WTC11 (cell line): ENCODE measurements around the gene GRIN2C. TPM values are rescaled to one million over a fixed set of nuclear protein-coding genes. Genes with fewer than 3 reads are reported as not detected.

Experiments used
- ATAC-seq: fragments of 200-7000 bp; cut with Tn5 transposase; 2 replicates; pipeline ENCODE4 v1.10.0; 2021; ENCODE audit warnings: mild to moderate bottlenecking, moderate library complexity
- CTCF ChIA-PET: fragments of 300-600 bp; sonication (Branson Sonifier 250); formaldehyde crosslinking; loops from one replicate; lab custom pipeline; 2021; ENCODE audit warnings: antibody characterized with exemption; lab: Charles Lee
- POLR2A ChIA-PET: fragments of 350-600 bp; sonication (Branson Sonifier 250); formaldehyde crosslinking; loops from one replicate; lab custom pipeline; 2021; ENCODE audit warnings: antibody characterized with exemption; lab: Charles Lee
- DNase-seq: peaks from one replicate; pipeline ENCODE4 v3.0.0; 2021; ENCODE audit warnings: low spot score
- H3K27ac Mint-ChIP-seq: 2 replicates; pipeline ENCODE4 v1.8.0; 2021; ENCODE audit warnings: mixed read lengths
- H3K27me3 Mint-ChIP-seq: 2 replicates; pipeline ENCODE4 v1.8.0; 2021; ENCODE audit warnings: low read depth, mild to moderate bottlenecking, moderate library complexity, mixed read lengths
- H3K36me3 Mint-ChIP-seq: 2 replicates; pipeline ENCODE4 v1.8.0; 2021; ENCODE audit warnings: mixed read lengths
- H3K4me1 Mint-ChIP-seq: 2 replicates; pipeline ENCODE4 v1.8.0; 2022; ENCODE audit warnings: mixed read lengths
- H3K4me3 Mint-ChIP-seq: 2 replicates; pipeline ENCODE4 v1.8.0; 2021; ENCODE audit warnings: mild to moderate bottlenecking, moderate library complexity, mixed read lengths
- H3K9me3 Mint-ChIP-seq: 2 replicates; pipeline ENCODE4 v1.8.0; 2021; ENCODE audit warnings: mixed read lengths
- AFF4 ChIP-seq: sonication (generic); formaldehyde crosslinking; IDR thresholded peaks from 2 replicates; pipeline ENCODE4 v1.8.1; 2023; ENCODE audit warnings: mild to moderate bottlenecking, missing genetic modification reagents, borderline replicate concordance
- ARID4B ChIP-seq: sonication (generic); formaldehyde crosslinking; IDR thresholded peaks from 2 replicates; pipeline ENCODE4 v1.8.0; 2023; ENCODE audit warnings: missing genetic modification reagents, mild to moderate bottlenecking, borderline replicate concordance
- CBFB ChIP-seq: sonication (generic); formaldehyde crosslinking; IDR thresholded peaks from 2 replicates; pipeline ENCODE4 v1.8.1; 2022; ENCODE audit warnings: mild to moderate bottlenecking, low read depth, missing genetic modification reagents
- CTCF ChIP-seq: fragments of 200-600 bp; IDR thresholded peaks from 2 replicates; pipeline ENCODE4 v1.8.0; 2022; ENCODE audit warnings: antibody characterized with exemption
- E2F4 ChIP-seq: sonication (generic); formaldehyde crosslinking; IDR thresholded peaks from 2 replicates; pipeline ENCODE4 v1.8.1; 2022; ENCODE audit warnings: low read depth, mild to moderate bottlenecking, moderate library complexity, missing genetic modification reagents, borderline replicate concordance
- E2F5 ChIP-seq: sonication (generic); formaldehyde crosslinking; IDR thresholded peaks from 2 replicates; pipeline ENCODE4 v1.8.1; 2022; ENCODE audit warnings: mild to moderate bottlenecking, moderate library complexity, missing genetic modification reagents
- FOXP1 ChIP-seq: sonication (generic); formaldehyde crosslinking; IDR thresholded peaks from 2 replicates; pipeline ENCODE4 v1.8.0; 2022; ENCODE audit warnings: missing genetic modification reagents, mild to moderate bottlenecking, moderate library complexity, borderline replicate concordance
- FOXP4 ChIP-seq: sonication (generic); formaldehyde crosslinking; IDR thresholded peaks from 2 replicates; pipeline ENCODE4 v1.8.0; 2022; ENCODE audit warnings: mild to moderate bottlenecking, missing genetic modification reagents
- SMAD3 ChIP-seq: sonication (generic); formaldehyde crosslinking; IDR thresholded peaks from 2 replicates; pipeline ENCODE4 v1.8.0; 2022; ENCODE audit warnings: missing genetic modification reagents, mild to moderate bottlenecking, borderline replicate concordance
- SOX15 ChIP-seq: fragments of 250-450 bp; sonication (Bioruptor Pico); IDR thresholded peaks from 2 replicates; pipeline ENCODE4 v1.9.0; 2021; ENCODE audit warnings: mild to moderate bottlenecking
- USF1 ChIP-seq: sonication (generic); formaldehyde crosslinking; IDR thresholded peaks from 2 replicates; pipeline ENCODE4 v1.8.0; 2022; ENCODE audit warnings: mild to moderate bottlenecking, missing genetic modification reagents
- ZNF121 ChIP-seq: sonication (generic); formaldehyde crosslinking; IDR thresholded peaks from 2 replicates; pipeline ENCODE4 v1.8.0; 2023; ENCODE audit warnings: missing genetic modification reagents
- ZNF232 ChIP-seq: sonication (generic); formaldehyde crosslinking; IDR thresholded peaks from 2 replicates; pipeline ENCODE4 v1.8.0; 2022; ENCODE audit warnings: mild to moderate bottlenecking, missing genetic modification reagents
- ZNF396 ChIP-seq: fragments of 250-450 bp; sonication (Bioruptor Pico); IDR thresholded peaks from 2 replicates; pipeline ENCODE4 v1.8.0; 2021; ENCODE audit warnings: mild to moderate bottlenecking, moderate library complexity, borderline replicate concordance
- ZNF671 ChIP-seq: fragments of 250-450 bp; sonication (Bioruptor Pico); IDR thresholded peaks from 2 replicates; pipeline ENCODE4 v1.8.0; 2021; ENCODE audit warnings: mild to moderate bottlenecking
- ZSCAN18 ChIP-seq: fragments of 250-450 bp; sonication (Bioruptor Pico); IDR thresholded peaks from 2 replicates; pipeline ENCODE4 v2.1.2; 2022; ENCODE audit warnings: mild to moderate bottlenecking, moderate library complexity
- total RNA-seq: library from RNA; stranded (reverse); gene quantifications from 3 replicates; pipeline ENCODE4 v1.2.3, GENCODE V29; 2021

The GRIN2C gene
- total RNA-seq, 1 experiment from 2014 or later: 0.31 TPM

- no peak for TF ChIP-seq E2F5 (CRISPR knock-in tag)
- no peak for TF ChIP-seq CBFB (CRISPR knock-in tag)
- no peak for TF ChIP-seq ZNF121 (CRISPR knock-in tag)
- no peak for TF ChIP-seq FOXP1 (CRISPR knock-in tag)
- no peak for TF ChIP-seq ZSCAN18 (CRISPR knock-in tag)
- no peak for TF ChIP-seq SOX15
- TF ChIP-seq ZNF232 (CRISPR knock-in tag): no peak
- TF ChIP-seq FOXP4 (CRISPR knock-in tag): no peak
- no peak for TF ChIP-seq ZNF671 (CRISPR knock-in tag)
- TF ChIP-seq SMAD3 (CRISPR knock-in tag): no peak
- TF ChIP-seq ZNF396 (CRISPR knock-in tag): no peak
These were observed 19.6 kb upstream of the GRIN2C start (continued) for GRCh38 chr17:74879308-74879707.

GRCh38 chr17:74878658-74879057 is 19.0 kb upstream of the GRIN2C start:
- no peaks in the 10 kb centered on the region for H3K9me3 Mint-ChIP-seq
- ChIA-PET CTCF (interaction anchor here (1.0 to 1.4 kb wide), 5 partner anchors 14 to 134 kb away, joined by 3 to 6 read pairs (median 3); no protein-coding TSS in a partner anchor), POLR2A (no interaction called here)
- no peak for DNase-seq
- no peak overlapping the region for H3K27ac Mint-ChIP-seq
- H3K27me3 Mint-ChIP-seq: peaks cover 5% of the 10 kb centered on the region; the same call in 1 of the 2 replicates
- peaks cover 12% of the 10 kb centered on the region for H3K4me1 Mint-ChIP-seq
- no peak overlapping the region for H3K4me3 Mint-ChIP-seq
- no peaks in the 10 kb centered on the region for H3K36me3 Mint-ChIP-seq
- ATAC-seq: no peak
- TF ChIP-seq E2F5 (CRISPR knock-in tag) (no peak), ARID4B (no peak), AFF4 (no peak), ZSCAN18 (CRISPR knock-in tag) (no peak), CTCF (no peak), USF1 (CRISPR knock-in tag) (no peak), E2F4 (CRISPR knock-in tag) (no peak)
